Choroid plexus epithelial cell (primary cell): ENCODE data around the gene POLE3.
"Not testable (repeated sequence)": the region's sequence is repeated elsewhere in the genome, so short reads cannot be mapped to it uniquely, and the experiment has no call there.

Source experiments
- DNase-seq: peaks from one replicate; pipeline ENCODE4 v3.0.0-alpha.2; 2010; ENCODE audit warnings: low read depth
- H3K4me3 ChIP-seq: 2 replicates; pipeline ENCODE4 v1.5.1; 2011; ENCODE audit warnings: low read depth, mild to moderate bottlenecking, control low read depth, low read length, moderate library complexity
- TF ChIP-seq, protein P1 (sequence below): conservative IDR thresholded peaks from 2 replicates; pipeline ENCODE4 v1.5.1; 2011; ENCODE audit warnings: low read depth, mild to moderate bottlenecking, control low read depth, inconsistent platforms, low read length, moderate library complexity

Gene POLE3

GRCh38 chr9:113444736-113445135 lies 34.3 kb upstream of the POLE3 start:
- no peak overlapping the region for H3K4me3 ChIP-seq
- TF ChIP-seq, protein P1, sequence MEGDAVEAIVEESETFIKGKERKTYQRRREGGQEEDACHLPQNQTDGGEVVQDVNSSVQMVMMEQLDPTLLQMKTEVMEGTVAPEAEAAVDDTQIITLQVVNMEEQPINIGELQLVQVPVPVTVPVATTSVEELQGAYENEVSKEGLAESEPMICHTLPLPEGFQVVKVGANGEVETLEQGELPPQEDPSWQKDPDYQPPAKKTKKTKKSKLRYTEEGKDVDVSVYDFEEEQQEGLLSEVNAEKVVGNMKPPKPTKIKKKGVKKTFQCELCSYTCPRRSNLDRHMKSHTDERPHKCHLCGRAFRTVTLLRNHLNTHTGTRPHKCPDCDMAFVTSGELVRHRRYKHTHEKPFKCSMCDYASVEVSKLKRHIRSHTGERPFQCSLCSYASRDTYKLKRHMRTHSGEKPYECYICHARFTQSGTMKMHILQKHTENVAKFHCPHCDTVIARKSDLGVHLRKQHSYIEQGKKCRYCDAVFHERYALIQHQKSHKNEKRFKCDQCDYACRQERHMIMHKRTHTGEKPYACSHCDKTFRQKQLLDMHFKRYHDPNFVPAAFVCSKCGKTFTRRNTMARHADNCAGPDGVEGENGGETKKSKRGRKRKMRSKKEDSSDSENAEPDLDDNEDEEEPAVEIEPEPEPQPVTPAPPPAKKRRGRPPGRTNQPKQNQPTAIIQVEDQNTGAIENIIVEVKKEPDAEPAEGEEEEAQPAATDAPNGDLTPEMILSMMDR, result no peak
- no peak for DNase-seq

- not testable (repeated sequence) for H3K4me3 ChIP-seq, DNase-seq
Measured at GRCh38 chr9:113437716-113438115, 27.2 kb upstream of the POLE3 start.

DNA sequence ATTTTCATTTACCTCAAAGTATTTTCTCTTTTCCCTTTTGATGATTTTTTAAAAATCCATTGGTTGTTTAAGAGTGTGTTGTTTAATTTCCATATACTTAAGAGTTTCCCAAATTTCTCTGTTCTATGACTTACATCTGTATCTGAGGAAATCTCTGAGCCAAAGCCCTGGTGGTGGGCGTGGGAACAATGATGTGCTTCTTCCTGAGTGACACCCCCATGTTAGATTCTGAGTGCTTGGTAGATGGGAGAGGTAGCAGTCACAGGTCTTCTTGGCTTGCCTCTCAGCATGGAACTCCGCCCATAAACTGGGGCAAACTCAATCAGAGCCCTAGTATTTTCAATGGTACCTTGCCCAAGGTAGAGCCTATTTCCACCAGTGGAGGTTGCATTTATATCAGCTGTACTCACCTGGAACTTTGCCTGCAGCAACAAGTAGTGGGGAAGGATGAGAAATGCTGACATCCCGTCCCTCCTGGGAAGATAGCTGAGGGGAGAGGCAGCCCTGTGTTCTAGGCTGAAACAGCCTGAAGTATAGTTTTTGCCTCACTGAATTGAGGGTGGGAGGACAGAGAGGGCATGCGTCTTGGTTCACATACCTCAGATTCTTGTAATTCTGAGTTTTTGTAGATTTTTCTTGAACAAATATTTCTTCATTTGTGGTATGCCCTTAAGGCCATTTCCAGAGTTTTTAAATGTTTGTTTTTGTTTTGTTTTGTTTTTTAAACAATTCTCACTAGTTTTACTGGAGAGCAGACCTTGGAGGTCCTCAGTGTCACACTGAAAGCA lies 26.4 kb upstream of the POLE3 start:
- peak; percentile 70 for DNase-seq
- TF ChIP-seq, protein P1, result no peak
- no peak overlapping the region for H3K4me3 ChIP-seq

GRCh38 chr9:113431191-113431590 lies 20.7 kb upstream of the POLE3 start:
- H3K4me3 ChIP-seq, result no peak overlapping the region
- DNase-seq, result no peak
- TF ChIP-seq, protein P1, result no peak

GRCh38 chr9:113428062-113428615 lies 17.7 kb upstream of the POLE3 start:
- peak; percentile 17 for DNase-seq
- TF ChIP-seq, protein P1, result no peak
- no peak overlapping the region for H3K4me3 ChIP-seq

DNA sequence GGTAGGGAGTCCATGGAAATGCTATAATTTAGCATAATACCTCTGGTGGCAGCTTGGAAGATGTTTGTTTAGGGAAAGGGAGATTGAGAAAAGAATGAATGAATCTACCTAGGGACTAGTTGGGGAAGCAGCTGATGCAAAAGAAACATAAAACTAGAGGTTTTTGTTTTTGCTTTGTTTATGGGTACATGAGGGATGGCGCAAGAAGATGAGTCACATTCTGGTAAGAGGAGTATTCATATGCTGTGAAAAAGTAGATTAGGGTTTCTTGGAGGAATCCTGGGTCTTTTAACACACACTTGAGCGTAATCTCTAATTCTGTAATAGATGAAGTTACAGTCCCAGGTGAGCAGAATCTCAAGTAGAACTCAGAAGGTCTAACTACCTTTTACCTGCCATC lies 17.2 kb upstream of the POLE3 start:
- DNase-seq, result peak; percentile 64
- TF ChIP-seq, protein P1, result no peak
- no peak overlapping the region for H3K4me3 ChIP-seq

DNA sequence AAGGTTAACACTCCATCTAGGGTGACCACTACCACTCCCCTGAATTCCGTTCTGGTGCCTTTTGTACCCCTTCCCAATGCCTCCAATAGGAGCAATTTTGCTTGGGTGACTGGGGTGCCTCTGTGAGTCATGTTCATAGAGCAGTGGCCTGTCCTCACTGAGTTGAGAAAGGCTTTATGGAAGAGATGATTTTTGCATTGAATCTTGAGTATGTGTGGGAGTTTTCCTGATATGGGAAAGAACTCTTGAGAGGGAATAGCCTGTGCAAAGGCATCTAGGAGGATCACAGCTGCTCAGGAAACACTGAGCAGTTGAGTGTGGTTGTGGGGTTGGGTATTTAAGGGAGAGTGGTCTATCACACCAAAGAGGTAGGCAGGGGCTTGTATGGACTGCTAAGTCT lies 16.2 kb upstream of the POLE3 start:
- no peak overlapping the region for H3K4me3 ChIP-seq
- DNase-seq, result no peak
- TF ChIP-seq, protein P1, result no peak
